K562 (cell line): Measurements from ENCODE around the gene MBOAT2. TPM values are rescaled to one million over a fixed set of nuclear protein-coding genes. Genes with fewer than 3 reads are reported as not detected.

Source experiments
- ATAC-seq: fragments of 200-7000 bp; cut with Tn5 transposase; 3 replicates; pipeline ENCODE4 v1.9.1; 2020; ENCODE audit warnings: moderate library complexity
- BruUV-seq: library from RNA; stranded (reverse); fragments of 400-500 nt; replicated peaks from 2 replicates; lab custom pipeline; 2021; lab: Mats Ljungman, UMichigan
- CTCF ChIA-PET: fragments of 300-600 bp; formaldehyde crosslinking; extraction: SDS; loops from one replicate; lab custom pipeline; 2021; ENCODE audit warnings: low intra/inter-chr PET ratio; lab: Yijun Ruan, JAX
- POLR2A ChIA-PET: fragments of 300-600, 350-650 bp; sonication (Branson Sonifier 250); formaldehyde crosslinking; extraction: SDS; loops from one replicate; lab custom pipeline; 2021; ENCODE audit warnings: antibody characterized with exemption, inconsistent platforms; lab: Yijun Ruan, JAX
- DNase-seq, 4 experiments: peaks; one replicate each; pipeline versions ENCODE4 v3.0.0 to v3.0.0-alpha.2; 2011 to 2018; ENCODE audit warnings: low spot score in 3 of 4, mixed read lengths in 3 of 4; ENCODE audit errors: extremely low read depth in 1 of 4
- FAIRE-seq: peaks from 2 replicates; lab custom pipeline; 2011; peaks lifted over from hg19 to GRCh38; lab: Jason Lieb, UNC
- H2AFZ ChIP-seq: 2 replicates; pipeline ENCODE4 v1.6.0; 2011; ENCODE audit warnings: low read depth, low read length, control low read depth, inconsistent platforms
- H3K27ac ChIP-seq: fragments of 200-600 bp; 3 replicates; pipeline ENCODE4 v1.8.0; 2011; ENCODE audit warnings: low read depth, mild to moderate bottlenecking, control low read depth, inconsistent platforms, low read length, moderate library complexity, mixed read lengths; ENCODE audit errors: extremely low read depth
- H3K27me3 ChIP-seq, 2 experiments: fragments of 300-600 bp in 1 of 2; 2 replicates in 1 of 2; 3 replicates in 1 of 2; pipeline versions ENCODE4 v1.6.0 to v1.8.0; 2011; ENCODE audit warnings: inconsistent platforms in 2 of 2, low read length in 2 of 2, mild to moderate bottlenecking in 1 of 2, mixed read lengths in 1 of 2, moderate library complexity in 1 of 2; ENCODE audit not compliant: control insufficient read depth in 2 of 2, insufficient read depth in 2 of 2
- H3K36me3 ChIP-seq: fragments of 300-600 bp; 3 replicates; pipeline ENCODE4 v1.8.0; 2011; ENCODE audit warnings: mild to moderate bottlenecking, low read length, inconsistent platforms; ENCODE audit not compliant: control insufficient read depth, insufficient read depth
- H3K4me1 ChIP-seq, 2 experiments: fragments of 200-600 bp in 1 of 2; replicated peaks in 1 of 2; 2 replicates in 1 of 2; 3 replicates in 1 of 2; pipeline versions ENCODE4 v1.5.1 to v1.8.0; 2011; ENCODE audit warnings: inconsistent platforms in 2 of 2, low read length in 2 of 2, mild to moderate bottlenecking in 1 of 2, mixed read lengths in 1 of 2, moderate library complexity in 1 of 2; ENCODE audit not compliant: control insufficient read depth in 2 of 2, insufficient read depth in 2 of 2
- H3K4me2 ChIP-seq: 2 replicates; pipeline ENCODE4 v1.6.1; 2011; ENCODE audit warnings: low read length, control low read depth, inconsistent platforms, mixed read lengths; ENCODE audit not compliant: insufficient read depth
- H3K4me3 ChIP-seq: fragments of 200-600 bp; sonication (generic), shearing (Covaris generic); 2 replicates; pipeline ENCODE4 v1.5.1; 2016; ENCODE audit warnings: control low read depth, inconsistent platforms
- H3K79me2 ChIP-seq: fragments of 200-600 bp; 3 replicates; pipeline ENCODE4 v1.8.0; 2011; ENCODE audit warnings: low read length, inconsistent platforms; ENCODE audit not compliant: control insufficient read depth, insufficient read depth
- H3K9ac ChIP-seq, 2 experiments: 2 replicates each; pipeline versions ENCODE4 v1.6.0 to v1.6.1; 2011; ENCODE audit warnings: low read depth in 2 of 2, low read length in 2 of 2, control low read depth in 1 of 2, inconsistent platforms in 1 of 2, mild to moderate bottlenecking in 1 of 2, mixed read lengths in 1 of 2; ENCODE audit not compliant: insufficient read depth in 1 of 2
- H3K9me1 ChIP-seq: one replicate; pipeline ENCODE4 v1.6.0; 2011; ENCODE audit warnings: inconsistent platforms, mild to moderate bottlenecking, low read length, moderate library complexity; ENCODE audit not compliant: control insufficient read depth, insufficient read depth
- H3K9me3 ChIP-seq: replicated peaks from 2 replicates; pipeline ENCODE4 v1.5.1; 2011; ENCODE audit warnings: low read depth, low read length, inconsistent platforms; ENCODE audit not compliant: control insufficient read depth, insufficient read depth
- H4K20me1 ChIP-seq: replicated peaks from 2 replicates; pipeline ENCODE4 v1.6.1; 2011; ENCODE audit warnings: low read length, inconsistent platforms, mixed read lengths; ENCODE audit not compliant: control insufficient read depth, insufficient read depth
- ARID2 ChIP-seq: fragments of 450-650 bp; IDR thresholded peaks from 2 replicates; pipeline ENCODE4 v1.6.1; 2017; ENCODE audit warnings: antibody characterized with exemption, mild to moderate bottlenecking
- ARID3A ChIP-seq: IDR thresholded peaks from 2 replicates; pipeline ENCODE4 v1.6.1; 2012; ENCODE audit warnings: low read depth, low read length, improper control_type of control experiment, borderline replicate concordance
- CBFA2T2 ChIP-seq: fragments of 450-650 bp; conservative IDR thresholded peaks from 2 replicates; pipeline ENCODE4 v1.6.1; 2017; ENCODE audit warnings: mild to moderate bottlenecking
- CREBBP ChIP-seq: IDR thresholded peaks from one replicate; pipeline ENCODE4 v1.6.1; 2012; ENCODE audit warnings: low read depth, mild to moderate bottlenecking, control low read depth, inconsistent platforms, low read length
- E2F4 ChIP-seq: sonication (generic); formaldehyde crosslinking; IDR thresholded peaks from 2 replicates; pipeline ENCODE4 v1.8.0; 2022; ENCODE audit warnings: mild to moderate bottlenecking, low read depth, missing genetic modification reagents
- ESRRA ChIP-seq: fragments of 450-650 bp; IDR thresholded peaks from 2 replicates; pipeline ENCODE4 v1.6.1; 2014; ENCODE audit warnings: low read depth, mild to moderate bottlenecking, moderate library complexity, borderline replicate concordance
- GTF2E2 ChIP-seq: fragments of 200-800 bp; sonication (Bioruptor generic); IDR thresholded peaks from 2 replicates; pipeline ENCODE4 v1.6.1; 2016; ENCODE audit warnings: missing genetic modification characterization, missing compliant biosample characterization
- HNRNPK ChIP-seq: fragments of 200-400 bp; formaldehyde crosslinking; IDR thresholded peaks from one replicate; pipeline ENCODE4 v1.6.1; 2018; ENCODE audit warnings: mild to moderate bottlenecking, low read depth, low read length; ENCODE audit not compliant: poor library complexity, severe bottlenecking
- NFE2L1 ChIP-seq: fragments of 450-650 bp; IDR thresholded peaks from 2 replicates; pipeline ENCODE4 v1.6.1; 2016; ENCODE audit warnings: missing genetic modification characterization, low read depth, mild to moderate bottlenecking, missing compliant biosample characterization, moderate library complexity, borderline replicate concordance
- NFIX ChIP-seq: fragments of 250-450 bp; sonication (Bioruptor Pico); IDR thresholded peaks from 2 replicates; pipeline ENCODE4 v1.4.0; 2020; ENCODE audit warnings: low read depth, mild to moderate bottlenecking, moderate library complexity
- SPI1 ChIP-seq: IDR thresholded peaks from 2 replicates; pipeline ENCODE4 v1.6.1; 2011; ENCODE audit warnings: low read depth, low read length, control low read depth, borderline replicate concordance
- ZSCAN29 ChIP-seq: fragments of 450-650 bp; IDR thresholded peaks from 2 replicates; pipeline ENCODE4 v1.6.1; 2017
- WGBS: fragments of 100-300 bp; shearing (Covaris generic); methylation state at CpG from one replicate; pipeline ENCODE4 v1.1.6; 2016; ENCODE audit warnings: low coverage, mixed read lengths; ENCODE audit not compliant: insufficient coverage; ENCODE audit errors: missing lambda C conversion rate; 5-methylcytosine and 5-hydroxymethylcytosine counted together
- in situ Hi-C: fragments of 300-500 bp; cut with MboI; formaldehyde crosslinking; loops from 4 replicates; pipeline ENCODE4 v1.15.0; 2018; ENCODE audit warnings: inconsistent platforms, mixed read lengths
- intact Hi-C: fragments of 100-400 bp; cut with micrococcal nuclease; formaldehyde crosslinking; loops from 2 replicates; pipeline ENCODE4 v1.14.2; 2022
- polyA plus RNA-seq, 8 experiments: library from polyadenylated mRNA; depleted of rRNA in 4 of 8; stranded (reverse) in 5 of 8; unstranded in 3 of 8; fragments of >200 nt; fragmentation: Nextera tagmentation in 2 of 8; fragmentation: Illumina TruSeq in 1 of 8; extraction: Ambion mirVana in 2 of 8; extraction: Trizol in 1 of 8; gene quantifications; 2 replicates each; pipeline versions ENCODE4 v1.2.1 to v1.2.3, GENCODE V29; 2011 to 2014; ENCODE audit warnings: inconsistent platforms in 1 of 8, missing spikeins in 1 of 8
- total RNA-seq, 7 experiments: library from RNA; depleted of rRNA in 6 of 7; stranded (reverse); fragments of >200 nt in 6 of 7; fragmentation: Illumina TruSeq in 2 of 7; extraction: Trizol in 2 of 7; gene quantifications; 2 replicates each; pipeline versions ENCODE4 v1.2.1 to v1.2.3, GENCODE V29; 2011 to 2021; ENCODE audit warnings: low replicate concordance in 1 of 7

The MBOAT2 gene
- total and polyA plus RNA-seq, 9 of the 15 experiments (the other 6 are each of a cell fraction or from before 2014, with no cell fraction given), result 8.4 to 122 (median 27.6) TPM

- no peak for TF ChIP-seq ZSCAN29
- no peak for TF ChIP-seq CREBBP
- no peak for TF ChIP-seq CBFA2T2
- no peak for TF ChIP-seq ESRRA
- no peak for TF ChIP-seq SPI1
- no peak for TF ChIP-seq E2F4 (CRISPR knock-in tag)
- no peak for TF ChIP-seq HNRNPK
- no peak for TF ChIP-seq NFIX (CRISPR knock-in tag)
- no peak for TF ChIP-seq NFE2L1 (tag)
- TF ChIP-seq GTF2E2 (tag), result no peak
- no peak for TF ChIP-seq ARID3A
- no peak for TF ChIP-seq ARID2
- TF ChIP-seq, all 486 proteins: peak for 0
- CTCF ChIA-PET, result no interaction called here
- FAIRE-seq, result peak; percentile 11
- in situ Hi-C loops, result no loop called here
- BruUV-seq, result no TSS peak
- Histone ChIP-seq H3K9me1 (peaks cover 12% of the 10 kb centered on the region), H3K4me3 (no peak overlapping the region), H3K4me2 (no peak overlapping the region), H2AFZ (no peak overlapping the region), H3K27me3 (no peaks in the 10 kb centered on the region), H3K36me3 (peaks cover 4% of the 10 kb centered on the region; the same call in 2 of the 3 replicates), H4K20me1 (peaks cover 5% of the 10 kb centered on the region; the same call in 1 of the 2 replicates), H3K9ac (no peak overlapping the region), H3K4me1 (peaks cover 7 to 26% of the 10 kb centered on the region in 2 experiments; a peak in 3 of 5 replicates), H3K79me2 (peaks cover 89% of the 10 kb centered on the region), H3K27ac (no peak overlapping the region), H3K9me3 (no peaks in the 10 kb centered on the region)
- no peak for DNase-seq
- intact Hi-C loops, result no loop called here
- POLR2A ChIA-PET, result interaction anchor here (0.7 kb wide), 1 partner anchor 9 kb away, joined by 3 read pairs; no protein-coding TSS in a partner anchor
- WGBS, result 88% methylated on average over 2 of the region's 2 CpGs
- ATAC-seq, result no peak
Observed at GRCh38 chr2:8831516-8831915, 172.0 kb downstream of the MBOAT2 start.
